Loucy (cell line): Measurements from ENCODE around the gene TESPA1.

ENCODE experiments used
- EZH2phosphoT487 ChIP-seq: fragments of 200-600 bp; IDR thresholded peaks from 2 replicates; pipeline ENCODE4 v1.6.1; 2018; ENCODE audit warnings: antibody characterized with exemption, mild to moderate bottlenecking, moderate library complexity, borderline replicate concordance
- TF ChIP-seq, protein P1 (sequence below): fragments of 200-600 bp; sonication (generic); conservative IDR thresholded peaks from 2 replicates; pipeline ENCODE4 v1.5.1; 2014; ENCODE audit warnings: mild to moderate bottlenecking, antibody characterized with exemption, low read length

DNA sequence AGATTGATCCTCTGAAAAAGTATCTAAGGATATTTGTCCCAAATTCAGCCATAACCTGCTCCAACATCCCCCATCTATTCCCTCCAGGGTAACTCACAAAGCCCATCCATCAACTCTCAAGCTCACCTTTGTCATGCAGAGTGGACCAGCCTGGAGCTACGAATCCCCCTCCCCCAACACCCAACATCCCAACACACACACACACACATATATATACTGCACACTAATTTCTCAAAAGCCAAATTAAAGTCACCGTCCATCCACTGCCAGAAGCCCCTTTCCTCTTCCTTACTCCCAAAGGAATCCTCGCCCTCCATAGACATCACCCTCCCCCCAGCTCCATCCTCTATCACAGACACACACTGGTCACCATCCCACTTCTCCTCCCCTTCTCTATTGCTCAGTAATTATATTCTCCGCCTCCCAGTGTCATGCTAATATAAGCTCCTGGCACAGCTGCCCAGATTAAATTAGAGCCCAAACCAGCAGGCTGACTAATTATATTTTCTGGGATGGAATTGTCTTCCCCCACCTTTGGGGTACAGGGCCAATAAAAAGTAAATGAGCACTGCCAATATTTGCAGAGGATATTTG lies 13.5 kb upstream of the TESPA1 start:
- TF ChIP-seq, protein P1, sequence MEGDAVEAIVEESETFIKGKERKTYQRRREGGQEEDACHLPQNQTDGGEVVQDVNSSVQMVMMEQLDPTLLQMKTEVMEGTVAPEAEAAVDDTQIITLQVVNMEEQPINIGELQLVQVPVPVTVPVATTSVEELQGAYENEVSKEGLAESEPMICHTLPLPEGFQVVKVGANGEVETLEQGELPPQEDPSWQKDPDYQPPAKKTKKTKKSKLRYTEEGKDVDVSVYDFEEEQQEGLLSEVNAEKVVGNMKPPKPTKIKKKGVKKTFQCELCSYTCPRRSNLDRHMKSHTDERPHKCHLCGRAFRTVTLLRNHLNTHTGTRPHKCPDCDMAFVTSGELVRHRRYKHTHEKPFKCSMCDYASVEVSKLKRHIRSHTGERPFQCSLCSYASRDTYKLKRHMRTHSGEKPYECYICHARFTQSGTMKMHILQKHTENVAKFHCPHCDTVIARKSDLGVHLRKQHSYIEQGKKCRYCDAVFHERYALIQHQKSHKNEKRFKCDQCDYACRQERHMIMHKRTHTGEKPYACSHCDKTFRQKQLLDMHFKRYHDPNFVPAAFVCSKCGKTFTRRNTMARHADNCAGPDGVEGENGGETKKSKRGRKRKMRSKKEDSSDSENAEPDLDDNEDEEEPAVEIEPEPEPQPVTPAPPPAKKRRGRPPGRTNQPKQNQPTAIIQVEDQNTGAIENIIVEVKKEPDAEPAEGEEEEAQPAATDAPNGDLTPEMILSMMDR, result no peak
- TF ChIP-seq EZH2phosphoT487, result no peak
